ENCODE measurements around the gene SPACA7.

DNA sequence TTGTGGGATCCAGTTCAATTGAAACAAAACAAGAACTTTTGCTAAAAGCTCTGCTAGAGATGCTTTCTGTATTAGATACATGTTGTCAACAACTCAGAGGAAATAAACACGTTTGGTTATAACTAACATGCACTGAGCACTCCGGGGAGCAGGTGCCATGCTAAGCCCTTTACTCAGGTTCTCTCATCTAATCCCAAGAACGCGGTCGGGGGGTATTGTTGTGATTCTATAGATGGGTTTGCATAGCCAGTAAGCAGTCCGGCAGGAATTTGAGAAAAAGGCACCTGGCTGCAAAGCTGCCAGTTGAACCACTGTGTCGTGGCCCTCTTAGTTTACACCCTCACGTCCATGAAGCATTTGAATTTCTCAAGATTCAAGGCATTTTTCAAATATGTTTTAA lies 24.3 kb upstream of the SPACA7 start:
- TF ChIP-seq, protein P1, sequence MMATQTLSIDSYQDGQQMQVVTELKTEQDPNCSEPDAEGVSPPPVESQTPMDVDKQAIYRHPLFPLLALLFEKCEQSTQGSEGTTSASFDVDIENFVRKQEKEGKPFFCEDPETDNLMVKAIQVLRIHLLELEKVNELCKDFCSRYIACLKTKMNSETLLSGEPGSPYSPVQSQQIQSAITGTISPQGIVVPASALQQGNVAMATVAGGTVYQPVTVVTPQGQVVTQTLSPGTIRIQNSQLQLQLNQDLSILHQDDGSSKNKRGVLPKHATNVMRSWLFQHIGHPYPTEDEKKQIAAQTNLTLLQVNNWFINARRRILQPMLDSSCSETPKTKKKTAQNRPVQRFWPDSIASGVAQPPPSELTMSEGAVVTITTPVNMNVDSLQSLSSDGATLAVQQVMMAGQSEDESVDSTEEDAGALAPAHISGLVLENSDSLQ (IDR thresholded peaks at IDR 0.05): no peak
- TF ChIP-seq FOXA1 (IDR thresholded peaks at IDR 0.05): no peak
- TF ChIP-seq FOXM1 (IDR thresholded peaks at IDR 0.05; ENCODE audit: borderline replicate concordance): no peak
- no peak for TF ChIP-seq SUZ12 (IDR thresholded peaks at IDR 0.05)
- no peak for TF ChIP-seq BHLHE40 (IDR thresholded peaks at IDR 0.05; ENCODE audit: borderline replicate concordance)
- no peak for TF ChIP-seq SP1 (IDR thresholded peaks at IDR 0.05)
- no peak for TF ChIP-seq HDGF (IDR thresholded peaks at IDR 0.05; ENCODE audit: borderline replicate concordance)
- no peak for TF ChIP-seq ARNT (IDR thresholded peaks at IDR 0.05)

All from HEK293T (cell line).